Panc1 (cell line): ENCODE data around the gene CANT1. TPM values are rescaled to one million over a fixed set of nuclear protein-coding genes. Genes with fewer than 3 reads are reported as not detected.

Experiments
- ATAC-seq: fragments of 200-7000 bp; cut with Tn5 transposase; 2 replicates; pipeline ENCODE4 v1.9.1; 2020; ENCODE audit warnings: mild to moderate bottlenecking, moderate library complexity
- BruUV-seq: library from RNA; stranded (reverse); fragments of 400-500 nt; replicated peaks from 2 replicates; lab custom pipeline; 2021; lab: Mats Ljungman, UMichigan
- CTCF ChIA-PET: fragments of 300-600 bp; sonication (Branson Sonifier 250); formaldehyde crosslinking; loops from one replicate; lab custom pipeline; 2022; ENCODE audit warnings: antibody characterized with exemption; lab: Charles Lee
- POLR2A ChIA-PET: fragments of 300-600 bp; sonication (Branson Sonifier 250); formaldehyde crosslinking; loops from one replicate; lab custom pipeline; 2022; ENCODE audit warnings: antibody characterized with exemption; lab: Charles Lee
- DNase-seq: peaks from one replicate; pipeline ENCODE4 v3.0.0-alpha.2; 2010; ENCODE audit warnings: low read depth, low spot score
- H3K27ac ChIP-seq: 2 replicates; pipeline ENCODE4 v1.5.1; 2011; ENCODE audit warnings: mild to moderate bottlenecking, low read length, inconsistent platforms
- H3K27me3 ChIP-seq: fragments of 200-500 bp; sonication (Bioruptor generic); 2 replicates; pipeline ENCODE4 v1.6.0; 2014; ENCODE audit warnings: low read length, inconsistent platforms; ENCODE audit not compliant: control insufficient read depth, insufficient read depth
- H3K36me3 ChIP-seq: fragments of 200-500 bp; sonication (Bioruptor generic); 2 replicates; pipeline ENCODE4 v1.5.1; 2014; ENCODE audit warnings: inconsistent platforms, mild to moderate bottlenecking, low read length, moderate library complexity; ENCODE audit not compliant: control insufficient read depth, insufficient read depth
- H3K4me1 ChIP-seq: 2 replicates; pipeline ENCODE4 v1.5.1; 2011; ENCODE audit warnings: inconsistent platforms, mild to moderate bottlenecking, low read length, moderate library complexity; ENCODE audit not compliant: control insufficient read depth, insufficient read depth
- H3K4me3 ChIP-seq, 2 experiments: 2 replicates each; pipeline ENCODE4 v1.5.1; 2011 to 2012; ENCODE audit warnings: low read depth in 2 of 2, low read length in 2 of 2, mild to moderate bottlenecking in 2 of 2, inconsistent platforms in 1 of 2, moderate library complexity in 1 of 2
- H3K9me3 ChIP-seq: fragments of 200-500 bp; sonication (Bioruptor generic); 2 replicates; pipeline ENCODE4 v1.5.1; 2014; ENCODE audit warnings: low read depth, mild to moderate bottlenecking, inconsistent platforms, low read length, moderate library complexity; ENCODE audit not compliant: control insufficient read depth, insufficient read depth
- POLR2AphosphoS5 ChIP-seq: IDR thresholded peaks from 2 replicates; pipeline ENCODE4 v1.6.1; 2012; ENCODE audit warnings: mild to moderate bottlenecking, low read depth, low read length, moderate library complexity
- SIN3A ChIP-seq: IDR thresholded peaks from 2 replicates; pipeline ENCODE4 v1.6.1; 2012; ENCODE audit warnings: low read depth, mild to moderate bottlenecking, low read length, moderate library complexity, borderline replicate concordance; ENCODE audit not compliant: insufficient read depth
- TCF7L2 ChIP-seq: IDR thresholded peaks from 2 replicates; pipeline ENCODE4 v1.6.1; 2011; ENCODE audit warnings: mild to moderate bottlenecking, low read depth, low read length, inconsistent platforms
- in situ Hi-C: cut with HindIII; loops from 2 replicates; pipeline ENCODE4 v1.10.0; 2016; ENCODE audit warnings: low sequenced_read_pairs, low pct_unique_long_range_greater_than_20kb
- intact Hi-C: fragments of 100-400 bp; cut with micrococcal nuclease; formaldehyde crosslinking; loops from one replicate; pipeline ENCODE4 v1.10.0; 2022; ENCODE audit not compliant: unreplicated experiment
- total RNA-seq: library from RNA; stranded (reverse); gene quantifications from one replicate; pipeline ENCODE4 v1.2.1, GENCODE V29; 2021; ENCODE audit not compliant: unreplicated experiment
- TF ChIP-seq, protein P1 (sequence below), 2 experiments: IDR thresholded peaks; 2 replicates each; pipeline ENCODE4 v1.6.1; 2011 to 2012; ENCODE audit warnings: low read depth in 2 of 2, control low read depth in 1 of 2, low read length in 1 of 2, mild to moderate bottlenecking in 1 of 2, moderate library complexity in 1 of 2; ENCODE audit not compliant: insufficient read depth in 1 of 2
- TF ChIP-seq, protein P2 (sequence below): fragments of 450-650 bp; IDR thresholded peaks from 2 replicates; pipeline ENCODE4 v1.5.1; 2017; ENCODE audit warnings: mild to moderate bottlenecking

CANT1 gene
- total RNA-seq, 1 experiment from 2014 or later: 160 TPM

DNA sequence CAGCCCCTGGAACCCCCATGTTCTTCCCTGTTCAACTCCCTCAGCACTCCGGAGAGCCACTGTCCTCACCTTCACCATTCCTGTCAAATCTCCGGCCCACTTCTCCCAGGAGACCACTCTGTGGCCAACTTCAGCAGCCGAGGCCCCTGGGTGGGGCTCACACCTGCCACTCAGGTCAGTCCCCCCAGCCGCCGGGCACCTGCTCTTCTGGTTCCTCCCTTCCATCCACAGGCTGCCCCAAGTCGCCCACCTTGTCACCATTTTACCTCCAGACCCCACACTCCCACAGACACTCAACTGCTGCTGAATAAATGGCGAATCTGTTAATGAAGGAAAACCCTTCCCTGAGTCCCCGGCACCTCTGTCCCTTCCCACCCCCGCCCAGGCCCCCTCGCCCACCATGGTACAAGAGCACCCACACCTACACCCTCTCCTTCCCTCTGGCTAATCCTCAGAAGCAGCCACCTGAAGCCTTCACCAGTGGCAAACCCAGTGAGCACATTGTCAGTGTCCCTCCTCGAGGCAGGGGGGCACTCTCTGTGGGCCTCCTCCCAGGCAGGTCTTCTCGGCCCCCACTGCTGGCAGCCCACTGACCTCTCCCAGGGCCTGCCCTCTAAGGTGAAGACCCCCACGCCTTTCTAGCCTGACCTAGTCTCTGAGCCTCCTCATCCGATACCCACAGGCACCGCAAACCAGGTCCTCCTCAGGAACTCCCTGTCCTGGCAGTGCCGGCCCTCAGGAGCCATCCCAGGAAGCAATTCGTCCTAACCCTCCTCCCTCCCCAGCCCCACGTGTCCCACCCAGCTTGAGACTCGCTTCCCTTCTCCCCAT, 8.2 kb downstream of the CANT1 start:
- BruUV-seq: no TSS peak
- ChIA-PET CTCF (no interaction called here), POLR2A (no interaction called here)
- ATAC-seq (no peak), DNase-seq (no peak)
- Histone ChIP-seq H3K27ac (no peak overlapping the region), H3K4me3 (no peak overlapping the region), H3K4me1 (peaks cover 14% of the 10 kb centered on the region), H3K36me3 (peaks cover 9% of the 10 kb centered on the region), H3K9me3 (no peaks in the 10 kb centered on the region), H3K27me3 (no peaks in the 10 kb centered on the region)
- intact Hi-C loops: no loop called here
- no peak for TF ChIP-seq SIN3A
- TF ChIP-seq, protein P1, sequence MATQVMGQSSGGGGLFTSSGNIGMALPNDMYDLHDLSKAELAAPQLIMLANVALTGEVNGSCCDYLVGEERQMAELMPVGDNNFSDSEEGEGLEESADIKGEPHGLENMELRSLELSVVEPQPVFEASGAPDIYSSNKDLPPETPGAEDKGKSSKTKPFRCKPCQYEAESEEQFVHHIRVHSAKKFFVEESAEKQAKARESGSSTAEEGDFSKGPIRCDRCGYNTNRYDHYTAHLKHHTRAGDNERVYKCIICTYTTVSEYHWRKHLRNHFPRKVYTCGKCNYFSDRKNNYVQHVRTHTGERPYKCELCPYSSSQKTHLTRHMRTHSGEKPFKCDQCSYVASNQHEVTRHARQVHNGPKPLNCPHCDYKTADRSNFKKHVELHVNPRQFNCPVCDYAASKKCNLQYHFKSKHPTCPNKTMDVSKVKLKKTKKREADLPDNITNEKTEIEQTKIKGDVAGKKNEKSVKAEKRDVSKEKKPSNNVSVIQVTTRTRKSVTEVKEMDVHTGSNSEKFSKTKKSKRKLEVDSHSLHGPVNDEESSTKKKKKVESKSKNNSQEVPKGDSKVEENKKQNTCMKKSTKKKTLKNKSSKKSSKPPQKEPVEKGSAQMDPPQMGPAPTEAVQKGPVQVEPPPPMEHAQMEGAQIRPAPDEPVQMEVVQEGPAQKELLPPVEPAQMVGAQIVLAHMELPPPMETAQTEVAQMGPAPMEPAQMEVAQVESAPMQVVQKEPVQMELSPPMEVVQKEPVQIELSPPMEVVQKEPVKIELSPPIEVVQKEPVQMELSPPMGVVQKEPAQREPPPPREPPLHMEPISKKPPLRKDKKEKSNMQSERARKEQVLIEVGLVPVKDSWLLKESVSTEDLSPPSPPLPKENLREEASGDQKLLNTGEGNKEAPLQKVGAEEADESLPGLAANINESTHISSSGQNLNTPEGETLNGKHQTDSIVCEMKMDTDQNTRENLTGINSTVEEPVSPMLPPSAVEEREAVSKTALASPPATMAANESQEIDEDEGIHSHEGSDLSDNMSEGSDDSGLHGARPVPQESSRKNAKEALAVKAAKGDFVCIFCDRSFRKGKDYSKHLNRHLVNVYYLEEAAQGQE (IDR thresholded peaks at IDR 0.05; ENCODE audit: insufficient read depth in 1 of 2, low read depth in 2 of 2, low read length in 1 of 2): no peak
- no peak for TF ChIP-seq TCF7L2
- TF ChIP-seq POLR2AphosphoS5: no peak
- TF ChIP-seq, protein P2, sequence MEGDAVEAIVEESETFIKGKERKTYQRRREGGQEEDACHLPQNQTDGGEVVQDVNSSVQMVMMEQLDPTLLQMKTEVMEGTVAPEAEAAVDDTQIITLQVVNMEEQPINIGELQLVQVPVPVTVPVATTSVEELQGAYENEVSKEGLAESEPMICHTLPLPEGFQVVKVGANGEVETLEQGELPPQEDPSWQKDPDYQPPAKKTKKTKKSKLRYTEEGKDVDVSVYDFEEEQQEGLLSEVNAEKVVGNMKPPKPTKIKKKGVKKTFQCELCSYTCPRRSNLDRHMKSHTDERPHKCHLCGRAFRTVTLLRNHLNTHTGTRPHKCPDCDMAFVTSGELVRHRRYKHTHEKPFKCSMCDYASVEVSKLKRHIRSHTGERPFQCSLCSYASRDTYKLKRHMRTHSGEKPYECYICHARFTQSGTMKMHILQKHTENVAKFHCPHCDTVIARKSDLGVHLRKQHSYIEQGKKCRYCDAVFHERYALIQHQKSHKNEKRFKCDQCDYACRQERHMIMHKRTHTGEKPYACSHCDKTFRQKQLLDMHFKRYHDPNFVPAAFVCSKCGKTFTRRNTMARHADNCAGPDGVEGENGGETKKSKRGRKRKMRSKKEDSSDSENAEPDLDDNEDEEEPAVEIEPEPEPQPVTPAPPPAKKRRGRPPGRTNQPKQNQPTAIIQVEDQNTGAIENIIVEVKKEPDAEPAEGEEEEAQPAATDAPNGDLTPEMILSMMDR: no peak
- in situ Hi-C loops: no loop called here

DNA sequence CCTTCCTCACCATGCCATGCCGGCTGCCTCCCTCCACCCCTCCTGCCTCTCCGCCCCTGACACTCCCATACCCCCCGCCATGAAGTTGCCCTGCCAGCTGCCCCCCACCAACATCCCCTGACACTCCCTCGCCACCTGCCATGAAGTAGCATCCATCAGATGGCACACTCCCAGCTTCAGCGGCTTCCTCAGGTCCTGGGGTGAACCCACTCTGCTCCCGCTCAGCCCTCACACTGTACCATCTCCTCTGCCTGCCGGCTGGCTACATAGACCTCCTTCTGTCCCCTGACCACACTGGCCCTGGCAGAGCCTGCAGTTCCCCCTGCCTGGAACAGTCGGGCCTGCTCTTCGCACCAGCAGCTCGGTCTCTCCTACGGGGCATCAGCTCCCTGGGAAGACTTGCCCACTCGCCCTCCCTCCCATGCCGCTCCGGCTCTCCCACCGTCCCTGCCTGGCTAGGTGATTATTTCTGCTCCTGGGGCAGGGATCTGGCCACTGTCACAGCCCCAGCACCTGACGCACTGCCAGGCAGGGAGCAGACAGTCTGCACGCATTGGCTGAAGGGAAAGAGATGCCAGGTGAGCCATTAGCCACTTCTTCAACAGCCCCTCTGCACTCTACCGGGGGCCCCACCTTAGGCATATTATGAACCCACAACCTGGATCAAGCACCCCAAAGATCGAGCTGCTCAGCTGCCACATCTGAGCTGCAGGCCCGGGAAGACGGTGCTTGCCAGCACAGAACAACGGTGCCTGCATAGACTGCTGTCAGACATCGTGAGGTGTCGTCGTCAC, 9.0 kb downstream of the CANT1 start:
- no peak for DNase-seq
- Histone ChIP-seq H3K4me1 (peaks cover 6% of the 10 kb centered on the region), H3K27me3 (no peaks in the 10 kb centered on the region), H3K9me3 (no peaks in the 10 kb centered on the region), H3K36me3 (peaks cover 13% of the 10 kb centered on the region), H3K4me3 (no peak overlapping the region), H3K27ac (no peak overlapping the region)
- TF ChIP-seq, protein P2: no peak
- no peak for TF ChIP-seq POLR2AphosphoS5
- TF ChIP-seq, protein P1 (IDR thresholded peaks at IDR 0.05; ENCODE audit: insufficient read depth in 1 of 2, low read depth in 2 of 2, low read length in 1 of 2): no peak
- TF ChIP-seq TCF7L2: no peak
- TF ChIP-seq SIN3A: no peak
- in situ Hi-C loops: no loop called here
- ATAC-seq: no peak
- BruUV-seq: no TSS peak
- intact Hi-C loops: no loop called here
- ChIA-PET POLR2A (no interaction called here), CTCF (no interaction called here)
